HUES64 (cell line): ENCODE data around the gene CHST11.

Source experiments
- H3K27ac ChIP-seq: 2 replicates; pipeline ENCODE4 v1.7.0; 2013; ENCODE audit warnings: low read depth, low read length, inconsistent platforms
- H3K27me3 ChIP-seq: 2 replicates; pipeline ENCODE4 v1.6.1; 2013; ENCODE audit warnings: mild to moderate bottlenecking, low read length; ENCODE audit not compliant: insufficient read depth
- H3K36me3 ChIP-seq: 2 replicates; pipeline ENCODE4 v1.6.1; 2013; ENCODE audit warnings: mild to moderate bottlenecking, low read length; ENCODE audit not compliant: insufficient read depth
- H3K4me1 ChIP-seq: 2 replicates; pipeline ENCODE4 v1.6.1; 2013; ENCODE audit warnings: mild to moderate bottlenecking, low read length, moderate library complexity; ENCODE audit not compliant: insufficient read depth
- H3K4me3 ChIP-seq: 2 replicates; pipeline ENCODE4 v1.5.1; 2013; ENCODE audit warnings: mild to moderate bottlenecking, low read length, moderate library complexity
- H3K9ac ChIP-seq: 2 replicates; pipeline ENCODE4 v1.6.1; 2013; ENCODE audit warnings: mild to moderate bottlenecking, low read depth, low read length
- H3K9me3 ChIP-seq: 2 replicates; pipeline ENCODE4 v1.6.1; 2013; ENCODE audit warnings: low read depth, low read length; ENCODE audit not compliant: insufficient read depth
- WGBS: fragments of 150-250, 120-280 bp; methylation state at CpG from one replicate; pipeline ENCODE4 v1.1.7; 2013; ENCODE audit warnings: missing lambda C conversion rate; 5-methylcytosine and 5-hydroxymethylcytosine counted together

Gene CHST11

DNA sequence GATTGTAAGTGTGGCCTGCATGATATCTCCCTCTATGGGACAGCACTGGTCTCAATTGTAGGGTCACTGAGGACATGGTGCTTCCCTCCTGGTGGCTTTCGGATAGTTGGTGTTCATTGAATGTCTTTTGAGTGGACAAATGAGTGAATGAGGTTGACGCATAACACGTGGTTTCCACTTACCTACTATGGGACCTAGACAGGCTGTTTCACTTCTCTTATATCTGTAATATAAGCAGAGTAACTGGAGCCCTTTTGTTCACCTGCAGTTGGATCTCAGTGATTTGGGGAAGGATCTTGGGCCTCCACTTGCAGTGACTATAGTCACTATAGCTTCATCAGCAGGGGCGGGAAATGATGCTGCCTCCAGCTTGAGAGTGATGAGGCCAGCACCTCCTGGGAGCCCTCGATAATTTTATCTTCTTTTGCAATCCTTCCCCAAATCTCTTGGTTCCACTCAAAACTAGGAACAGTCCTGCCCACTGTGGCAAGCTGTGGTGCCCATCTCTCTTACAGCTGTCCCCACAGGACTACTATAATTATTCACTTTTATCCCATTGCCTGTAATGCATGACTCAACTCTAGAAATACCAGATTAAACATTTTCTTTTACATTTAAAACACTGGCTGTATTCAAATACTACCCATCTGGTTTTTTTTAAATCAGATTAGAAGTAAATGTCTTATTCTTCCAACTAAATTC is 242.9 kb downstream of the CHST11 start:
- Histone ChIP-seq H3K9ac (no peak overlapping the region), H3K9me3 (no peaks in the 10 kb centered on the region), H3K4me1 (peaks cover 9% of the 10 kb centered on the region; the same call in 1 of the 2 replicates), H3K4me3 (no peak overlapping the region), H3K36me3 (no peaks in the 10 kb centered on the region), H3K27ac (no peak overlapping the region), H3K27me3 (no peaks in the 10 kb centered on the region)
- 93% methylated on average over 3 of the region's 5 CpGs for WGBS

DNA sequence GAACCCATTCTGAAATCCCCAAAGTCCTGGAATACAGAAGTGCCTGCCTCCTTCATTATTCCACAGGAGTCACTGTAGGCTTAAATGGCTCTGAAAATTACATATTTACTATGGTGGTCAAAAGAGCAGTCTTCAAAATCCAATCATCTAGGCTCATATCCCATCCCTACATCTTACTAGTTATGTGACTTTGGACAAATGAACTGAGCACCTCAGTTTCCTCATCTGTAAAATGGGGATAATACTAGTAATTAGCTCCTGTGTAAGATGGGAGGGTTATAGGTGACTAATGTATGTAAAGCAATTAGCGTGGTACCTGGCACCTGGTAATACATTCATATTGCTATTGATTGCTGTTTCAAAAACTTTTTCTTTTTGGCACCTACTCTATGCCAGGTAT is 243.6 kb downstream of the CHST11 start:
- H3K4me1 ChIP-seq = peaks cover 7% of the 10 kb centered on the region; the same call in 1 of the 2 replicates
- 100% methylated on average over 1 of the region's 1 CpG for WGBS

DNA sequence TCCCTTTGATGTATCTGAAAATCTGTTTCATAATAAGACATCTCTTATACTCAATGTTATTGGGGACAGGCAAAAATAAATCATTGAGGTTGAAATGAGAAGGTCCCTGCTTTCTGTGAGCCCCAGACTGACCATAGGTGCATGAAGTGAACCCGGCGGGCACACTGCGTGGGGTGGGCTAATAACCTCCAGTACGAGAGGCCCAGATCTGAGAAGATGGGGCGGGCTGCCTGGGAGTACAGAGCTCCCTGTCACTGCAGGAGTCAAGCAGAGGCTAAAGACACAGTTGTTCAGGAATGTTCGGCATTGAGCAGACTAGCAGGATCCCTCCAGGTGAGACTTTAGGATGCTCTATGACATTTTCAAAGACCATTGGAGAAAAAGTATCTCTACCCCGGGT is 244.6 kb downstream of the CHST11 start:
- Histone ChIP-seq H3K36me3 (no peaks in the 10 kb centered on the region), H3K27ac (no peak overlapping the region), H3K4me1 (no peaks in the 10 kb centered on the region), H3K9me3 (no peaks in the 10 kb centered on the region), H3K27me3 (no peaks in the 10 kb centered on the region), H3K4me3 (no peak overlapping the region), H3K9ac (no peak overlapping the region)
- 83% methylated on average over 7 of the region's 7 CpGs for WGBS

More for the DNA sequence above, 243.6 kb downstream of the CHST11 start:
- Histone ChIP-seq H3K4me3 (no peak overlapping the region), H3K9me3 (no peaks in the 10 kb centered on the region), H3K27me3 (no peaks in the 10 kb centered on the region), H3K27ac (no peak overlapping the region), H3K9ac (no peak overlapping the region), H3K36me3 (no peaks in the 10 kb centered on the region)

DNA sequence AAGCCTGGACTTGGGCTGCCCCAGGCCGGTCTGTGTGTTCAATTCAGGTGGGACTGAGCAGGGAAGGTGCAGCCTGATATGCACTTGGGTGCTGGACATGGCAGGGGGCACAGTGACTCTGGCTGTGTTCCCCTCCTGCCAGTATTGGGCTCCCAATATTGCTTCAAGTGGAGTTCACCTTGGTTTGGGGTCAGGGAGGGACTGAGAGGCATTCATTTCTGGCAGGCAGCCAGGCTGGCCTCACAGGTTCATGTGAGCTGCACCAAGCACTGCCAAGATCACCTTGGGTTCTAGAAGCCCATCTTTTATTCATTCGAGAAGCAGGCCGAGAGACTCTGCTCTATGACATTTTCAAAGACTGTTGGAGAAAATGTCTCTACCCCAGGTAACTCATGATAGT is 245.0 kb downstream of the CHST11 start:
- H3K9ac ChIP-seq = no peak overlapping the region
- no peaks in the 10 kb centered on the region for H3K27me3 ChIP-seq
- no peak overlapping the region for H3K27ac ChIP-seq
- WGBS = 97% methylated on average over 3 of the region's 3 CpGs
- no peaks in the 10 kb centered on the region for H3K4me1 ChIP-seq
- no peaks in the 10 kb centered on the region for H3K9me3 ChIP-seq
- H3K4me3 ChIP-seq = no peak overlapping the region
- H3K36me3 ChIP-seq = no peaks in the 10 kb centered on the region

- Histone ChIP-seq H3K27ac (no peak overlapping the region), H3K4me3 (no peak overlapping the region), H3K9ac (no peak overlapping the region), H3K36me3 (no peaks in the 10 kb centered on the region), H3K27me3 (no peaks in the 10 kb centered on the region), H3K9me3 (no peaks in the 10 kb centered on the region), H3K4me1 (peaks cover 4% of the 10 kb centered on the region; the same call in 1 of the 2 replicates)
- WGBS = 88% methylated on average over 21 of the region's 21 CpGs
These were observed 245.9 kb downstream of the CHST11 start for GRCh38 chr12:104702565-104703139.

- no peaks in the 10 kb centered on the region for H3K9me3 ChIP-seq
- no peak overlapping the region for H3K4me3 ChIP-seq
- H3K4me1 ChIP-seq = peaks cover 8% of the 10 kb centered on the region; the same call in 1 of the 2 replicates
- H3K27me3 ChIP-seq = no peaks in the 10 kb centered on the region
- no peak overlapping the region for H3K27ac ChIP-seq
- no peak overlapping the region for H3K9ac ChIP-seq
- no peaks in the 10 kb centered on the region for H3K36me3 ChIP-seq
- 94% methylated on average over 8 of the region's 8 CpGs for WGBS
These were observed 246.6 kb downstream of the CHST11 start for GRCh38 chr12:104703372-104703771.

- peak overlapping the region; percentile 31; the same call in 1 of the 2 replicates for H3K27ac ChIP-seq
- H3K4me1 ChIP-seq = peaks cover 16% of the 10 kb centered on the region
- H3K4me3 ChIP-seq = no peak overlapping the region
- WGBS = 64% methylated on average over 7 of the region's 7 CpGs
- H3K27me3 ChIP-seq = no peaks in the 10 kb centered on the region
- no peaks in the 10 kb centered on the region for H3K36me3 ChIP-seq
- H3K9me3 ChIP-seq = no peaks in the 10 kb centered on the region
- H3K9ac ChIP-seq = no peak overlapping the region
These were observed 247.6 kb downstream of the CHST11 start for GRCh38 chr12:104704224-104704779.

DNA sequence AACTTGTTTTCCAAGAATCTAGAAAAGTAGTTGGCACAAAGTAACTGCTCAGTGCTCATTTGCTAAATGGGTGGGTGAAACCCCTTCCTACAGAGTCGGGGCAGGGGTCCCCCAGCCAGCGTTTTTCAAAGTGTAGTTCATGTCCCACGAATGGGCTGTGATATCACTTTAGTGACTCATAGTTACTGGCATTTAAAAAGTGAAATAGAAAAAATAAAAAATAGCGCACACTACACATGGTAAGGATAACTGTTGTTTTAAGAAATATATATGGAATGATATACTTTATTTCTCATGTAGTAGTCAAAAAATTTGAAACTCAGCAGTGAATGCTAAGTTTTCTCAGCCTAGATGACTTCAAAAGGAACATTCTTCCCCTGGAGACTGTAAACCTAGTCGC is 250.4 kb downstream of the CHST11 start:
- Histone ChIP-seq H3K9me3 (no peaks in the 10 kb centered on the region), H3K27ac (no peak overlapping the region), H3K4me3 (no peak overlapping the region), H3K27me3 (no peaks in the 10 kb centered on the region), H3K4me1 (peaks cover 20% of the 10 kb centered on the region), H3K36me3 (no peaks in the 10 kb centered on the region), H3K9ac (no peak overlapping the region)
- 82% methylated on average over 5 of the region's 5 CpGs for WGBS

- no peaks in the 10 kb centered on the region for H3K27me3 ChIP-seq
These were observed 251.2 kb downstream of the CHST11 start for GRCh38 chr12:104707794-104708558.

GRCh38 chr12:104708891-104709290 is 252.1 kb downstream of the CHST11 start:
- H3K9me3 ChIP-seq = no peaks in the 10 kb centered on the region
- H3K27ac ChIP-seq = peak overlapping the region; percentile 51; the same call in 1 of the 2 replicates
- H3K4me1 ChIP-seq = peaks cover 36% of the 10 kb centered on the region
- no peak overlapping the region for H3K4me3 ChIP-seq
- H3K27me3 ChIP-seq = no peaks in the 10 kb centered on the region
- WGBS = 38% methylated on average over 7 of the region's 7 CpGs
- H3K36me3 ChIP-seq = no peaks in the 10 kb centered on the region
- H3K9ac ChIP-seq = no peak overlapping the region; the same call in 1 of the 2 replicates

More at GRCh38 chr12:104707794-104708558, 251.2 kb downstream of the CHST11 start:
- Histone ChIP-seq H3K36me3 (no peaks in the 10 kb centered on the region), H3K9ac (no peak overlapping the region), H3K4me1 (peaks cover 27% of the 10 kb centered on the region), H3K9me3 (no peaks in the 10 kb centered on the region), H3K27ac (no peak overlapping the region), H3K4me3 (no peak overlapping the region)
- WGBS = 90% methylated on average over 9 of the region's 9 CpGs
